Left forelimb (tissue), 1 donor: ENCODE data around the gene MPZL1.

Experiments
- DNase-seq: peaks from one replicate; pipeline ENCODE4 v3.0.0-alpha.2; 2018; ENCODE audit warnings: low spot score

Gene MPZL1

DNA sequence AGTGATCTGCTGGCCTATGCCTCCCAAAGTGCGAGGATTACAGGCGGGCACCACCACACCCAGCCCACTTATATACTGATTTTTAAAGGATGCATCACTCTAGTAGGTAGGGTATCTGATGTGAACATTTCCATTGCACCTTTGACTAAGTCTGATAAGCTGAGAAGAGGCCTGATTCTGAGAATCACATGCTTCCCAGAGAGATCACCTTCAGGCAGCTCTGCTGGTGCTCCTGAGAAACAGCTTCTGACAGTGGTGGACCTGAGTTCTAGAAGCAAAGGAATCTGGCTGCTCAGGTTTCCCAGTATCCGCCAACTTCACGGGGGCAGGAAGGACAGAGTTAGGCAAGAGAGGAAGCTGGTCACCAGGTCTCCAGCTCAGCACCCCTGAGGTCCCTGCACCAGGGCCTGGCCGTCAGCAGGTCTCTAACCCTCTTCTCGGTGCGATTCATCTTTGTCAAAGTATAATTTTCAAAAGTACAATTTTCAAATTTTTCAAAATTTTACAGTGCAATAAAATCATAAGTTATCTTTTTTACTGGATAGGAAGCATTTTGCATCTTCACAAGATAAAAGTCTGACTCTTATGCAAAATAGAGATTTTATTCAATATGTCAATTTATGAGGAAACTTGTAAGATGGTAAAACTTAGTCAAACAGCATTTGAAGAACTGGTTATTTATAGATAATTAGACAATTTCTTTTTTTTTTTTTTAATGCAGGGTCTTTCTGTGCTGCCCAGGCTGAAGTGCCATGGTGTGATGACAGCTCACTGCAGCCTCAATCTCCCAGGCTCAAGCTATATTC is 25.8 kb upstream of the MPZL1 start:
- no peak for DNase-seq

DNA sequence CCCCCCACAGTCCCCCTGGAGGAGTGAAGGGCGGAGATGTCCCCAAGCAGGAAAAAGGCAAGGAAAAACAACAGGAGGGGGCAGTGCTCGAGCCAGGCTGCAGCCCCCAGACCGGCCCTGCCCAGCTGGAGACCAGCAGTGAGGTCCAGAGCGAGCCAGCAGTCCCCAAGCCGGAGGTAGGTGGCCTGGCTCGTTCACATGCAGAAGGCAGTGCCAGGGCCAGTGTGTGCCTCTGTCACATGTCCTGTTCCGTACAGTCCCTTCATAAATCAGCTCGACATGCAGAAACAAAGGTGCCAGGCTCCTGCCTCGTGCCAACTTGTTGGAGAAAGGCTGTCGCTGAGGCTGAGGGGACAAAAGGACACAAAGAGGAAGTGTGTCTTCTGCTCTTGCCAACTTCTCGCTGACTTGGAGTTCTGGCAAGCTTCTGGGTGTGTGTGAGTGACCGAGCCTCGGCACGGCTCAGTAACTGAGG is 24.1 kb upstream of the MPZL1 start:
- DNase-seq: no peak

DNA sequence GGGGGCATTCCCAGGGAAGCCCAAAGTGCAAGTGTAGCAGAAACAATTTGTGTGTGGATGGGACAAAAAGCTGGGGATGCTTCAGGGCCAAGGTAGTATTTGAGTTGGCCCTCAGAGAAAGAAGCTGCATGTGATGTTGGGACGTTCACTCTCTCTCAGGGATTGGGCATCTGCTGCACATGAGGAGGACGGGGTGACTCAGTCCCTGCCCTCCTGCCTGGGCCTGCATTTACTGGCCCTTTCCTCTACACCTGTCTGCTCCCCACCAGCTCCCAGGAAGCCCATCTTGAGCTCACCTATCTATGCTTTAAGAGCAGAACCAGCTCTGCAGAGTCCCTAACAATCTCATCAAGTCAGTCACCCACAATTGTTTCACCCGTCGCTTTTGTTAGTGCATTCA is 23.5 kb upstream of the MPZL1 start:
- no peak for DNase-seq

DNA sequence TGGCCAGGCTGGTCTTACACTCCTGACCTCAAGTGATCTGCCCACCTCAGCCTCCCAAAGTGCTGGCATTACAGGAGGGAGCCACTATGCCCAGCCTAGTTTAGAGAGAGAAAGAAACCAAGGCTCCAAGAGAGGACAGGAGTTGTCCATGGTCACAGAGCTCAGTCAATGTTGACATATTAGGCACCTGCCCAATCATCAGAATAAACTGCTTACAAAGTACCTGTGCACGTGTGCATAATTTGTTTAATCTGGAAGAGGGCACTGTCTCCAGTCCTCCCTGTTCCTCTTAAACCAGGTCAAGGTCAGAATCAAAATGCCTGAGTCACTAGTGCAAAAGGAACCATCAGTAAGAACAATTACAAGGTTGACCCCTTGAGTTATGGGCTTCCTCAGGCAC is 20.3 kb upstream of the MPZL1 start:
- DNase-seq: no peak

DNA sequence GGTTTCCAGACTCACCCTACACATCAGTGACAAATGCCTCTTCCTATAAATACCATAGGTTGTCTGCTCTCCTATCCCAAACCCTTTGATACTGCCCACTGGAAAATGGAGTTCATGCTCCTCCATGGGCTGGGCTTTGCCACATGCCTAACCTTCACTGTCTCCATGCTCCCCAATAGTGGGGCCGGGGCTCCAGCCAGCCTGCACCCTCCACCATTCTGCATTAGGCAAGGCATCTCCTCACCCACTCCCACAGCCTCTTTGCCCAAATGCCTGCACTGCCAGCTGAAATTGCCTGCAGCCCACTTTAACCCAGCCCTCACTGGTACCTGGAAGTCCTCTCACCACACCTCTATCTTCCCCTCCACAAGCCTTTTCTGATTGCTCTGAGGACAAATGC is 18.2 kb upstream of the MPZL1 start:
- DNase-seq: no peak

DNA sequence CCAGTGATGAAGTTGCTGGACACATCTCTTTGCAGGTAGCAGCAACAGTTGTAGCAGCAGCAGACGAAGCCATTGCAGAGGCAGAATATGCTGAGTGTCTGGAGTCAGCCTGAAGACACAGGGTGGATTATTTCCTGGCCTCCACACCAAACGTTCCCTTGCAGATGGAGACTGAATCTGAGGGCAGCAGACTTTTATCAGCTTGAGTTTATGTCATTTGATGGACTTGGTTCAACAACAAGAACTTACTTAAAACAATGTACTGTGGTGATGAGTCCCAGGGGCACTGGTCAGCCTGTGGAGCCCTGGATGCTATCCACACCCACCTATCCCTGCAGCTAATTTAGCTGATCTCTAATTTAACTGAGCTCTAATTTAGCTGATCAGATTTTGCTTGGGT is 17.1 kb upstream of the MPZL1 start:
- DNase-seq: no peak

DNA sequence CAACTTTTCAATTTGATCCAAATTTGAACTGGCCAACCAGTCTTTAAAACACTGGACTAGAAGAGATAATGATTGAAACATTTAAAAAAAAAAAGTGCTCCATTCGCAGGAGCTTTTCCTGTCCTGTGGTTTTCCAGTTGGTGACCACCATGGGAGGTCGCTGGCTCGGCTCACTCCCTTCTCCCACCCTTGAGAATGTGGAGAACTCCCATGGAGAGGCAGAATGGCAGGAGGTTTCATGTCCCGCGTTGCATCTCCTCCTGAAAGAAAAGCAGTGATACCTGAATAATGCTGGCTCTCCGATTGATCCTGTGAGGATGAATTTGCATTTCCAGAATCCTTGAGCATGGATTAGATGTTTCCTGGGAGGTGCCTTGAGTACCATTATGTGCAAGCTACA is 16.5 kb upstream of the MPZL1 start:
- no peak for DNase-seq

DNA sequence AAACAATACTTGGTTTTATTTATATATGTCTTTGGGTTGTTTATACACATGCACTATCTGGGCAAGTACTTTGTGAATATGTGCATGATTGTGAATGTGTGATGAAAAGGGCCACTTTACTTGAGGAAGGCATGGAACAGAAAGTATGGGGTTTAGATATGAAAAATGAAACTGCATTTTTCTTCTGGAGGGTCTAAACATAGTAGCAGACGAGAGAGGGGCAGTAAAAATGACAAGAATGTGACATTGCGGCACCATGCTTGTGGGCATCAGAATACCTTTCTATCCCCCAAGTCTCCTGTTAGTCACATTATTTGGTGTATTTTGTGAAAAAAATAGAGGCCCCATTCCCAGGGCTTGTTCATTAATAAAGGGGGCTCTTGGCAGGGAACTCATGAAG is 15.4 kb upstream of the MPZL1 start:
- no peak for DNase-seq

DNA sequence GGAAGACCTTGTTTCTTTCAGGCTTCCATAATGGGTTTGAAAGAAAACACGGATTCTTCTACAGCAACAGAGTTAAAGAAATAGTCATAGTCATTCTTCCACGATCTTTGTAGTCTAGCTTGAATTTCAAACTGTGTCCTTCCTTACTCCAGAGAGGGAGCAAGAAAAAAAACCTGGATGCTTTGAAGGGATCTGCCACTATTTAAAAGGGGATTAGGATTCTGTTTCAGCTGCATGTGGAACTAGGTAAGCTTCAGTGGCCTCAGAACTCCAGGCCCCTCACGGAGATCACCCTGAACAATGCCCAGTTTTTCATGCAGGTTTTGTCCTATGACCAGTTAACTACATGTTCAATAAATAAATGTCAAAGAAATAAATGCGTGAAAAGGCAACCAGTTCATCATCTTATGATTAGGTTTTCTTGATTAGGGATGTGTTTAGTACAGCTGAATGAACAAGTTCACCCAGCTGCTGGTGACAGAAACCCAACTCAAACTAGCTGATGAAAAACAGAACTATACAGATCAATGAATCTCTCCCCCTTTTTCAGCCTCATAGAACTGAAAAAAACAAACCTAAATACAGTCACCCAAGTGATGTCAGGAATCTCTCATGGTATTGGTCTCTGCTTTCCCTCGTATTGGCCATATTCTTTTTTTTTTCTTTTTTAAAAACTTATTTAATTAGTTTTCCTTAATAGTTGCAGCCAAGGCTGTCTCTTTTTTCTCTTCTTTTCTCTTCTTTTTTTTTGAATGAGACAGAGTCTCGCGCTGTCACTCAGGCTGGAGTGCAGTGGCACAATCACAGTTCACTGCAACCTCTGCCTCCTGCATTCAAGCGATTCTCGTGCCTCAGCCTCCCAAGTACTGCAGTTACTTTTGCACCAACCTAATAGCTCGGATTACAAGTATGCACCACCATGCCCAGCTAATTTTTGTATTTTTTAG is 14.6 kb upstream of the MPZL1 start:
- DNase-seq: no peak

DNA sequence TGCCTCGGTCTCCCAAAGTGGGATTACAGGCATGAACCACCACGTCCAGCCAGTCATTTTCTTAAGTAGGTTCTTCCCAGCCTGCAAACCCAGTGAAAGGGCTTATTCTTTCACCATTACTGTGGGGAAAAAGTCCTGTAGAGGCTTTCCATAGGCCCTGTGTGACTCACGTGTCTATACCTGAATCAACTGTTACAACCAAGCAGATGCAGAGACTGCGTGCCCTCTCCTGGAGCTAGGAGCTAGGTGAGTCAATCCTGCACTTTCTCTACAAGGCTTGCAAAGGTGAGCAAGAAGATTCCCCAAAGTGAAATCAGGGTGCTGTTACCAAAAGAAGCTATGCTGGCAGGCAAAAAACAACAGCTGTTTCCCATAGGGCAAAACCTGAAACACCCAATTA is 13.8 kb upstream of the MPZL1 start:
- DNase-seq: no peak

DNA sequence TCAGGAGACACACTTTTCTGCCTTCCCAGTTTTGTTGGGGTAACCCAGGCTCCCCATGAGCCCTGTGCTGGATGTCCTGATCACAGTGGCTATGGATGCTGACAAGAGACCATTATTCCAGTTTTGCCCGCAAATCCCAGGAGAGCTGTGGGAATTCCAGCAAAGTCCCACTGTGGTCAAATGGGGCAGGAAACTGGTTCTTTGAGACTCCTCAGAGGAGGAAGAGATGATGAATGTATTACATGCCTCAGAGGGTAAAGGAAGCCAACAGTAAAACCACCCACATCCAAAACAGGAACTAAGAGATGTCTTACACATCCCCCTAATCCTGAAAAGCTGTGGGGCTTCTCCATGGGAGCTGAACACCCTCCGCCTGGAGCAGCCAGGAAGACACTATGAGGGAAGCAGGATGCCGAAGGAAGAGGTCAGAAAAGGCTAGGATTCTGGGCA is 12.8 kb upstream of the MPZL1 start:
- DNase-seq: no peak

DNA sequence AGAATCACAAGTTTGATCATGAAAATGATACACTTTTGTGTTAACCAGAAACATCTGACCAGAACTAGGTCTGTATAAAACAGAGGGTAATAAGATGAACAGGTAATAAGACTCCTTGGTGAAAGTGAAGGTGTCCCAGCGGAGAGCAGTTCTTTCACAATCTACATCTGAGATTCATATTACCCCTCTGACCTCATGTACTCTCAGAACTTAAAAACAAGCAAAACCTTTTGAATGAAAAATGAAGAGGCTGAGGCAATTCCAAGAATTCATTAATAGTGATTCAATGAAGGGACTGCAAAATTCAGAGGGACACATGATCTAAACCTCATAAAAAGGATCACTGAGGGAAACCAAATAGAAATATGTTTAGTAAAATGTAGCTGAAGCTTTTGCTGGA is 10.9 kb upstream of the MPZL1 start:
- DNase-seq: no peak

DNA sequence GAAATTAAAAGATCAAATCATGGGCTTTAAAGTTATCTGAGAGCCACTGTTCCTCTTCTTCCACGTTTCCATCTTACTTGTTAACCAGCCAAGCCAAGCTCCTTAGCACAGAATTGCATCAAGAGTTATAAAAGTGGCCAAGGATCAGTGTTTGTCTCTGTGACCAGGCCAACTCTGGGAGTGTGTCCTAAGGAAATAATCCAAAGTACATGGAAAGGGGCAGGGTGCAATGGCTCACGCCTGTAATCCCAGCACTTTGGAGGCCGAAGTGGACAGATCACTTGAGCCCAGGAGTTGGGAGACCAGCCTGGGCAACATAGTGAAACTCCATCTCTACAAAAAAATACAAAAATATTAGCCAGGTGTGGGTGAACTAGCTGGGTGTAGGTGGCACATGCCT is 10.0 kb upstream of the MPZL1 start:
- DNase-seq: no peak

DNA sequence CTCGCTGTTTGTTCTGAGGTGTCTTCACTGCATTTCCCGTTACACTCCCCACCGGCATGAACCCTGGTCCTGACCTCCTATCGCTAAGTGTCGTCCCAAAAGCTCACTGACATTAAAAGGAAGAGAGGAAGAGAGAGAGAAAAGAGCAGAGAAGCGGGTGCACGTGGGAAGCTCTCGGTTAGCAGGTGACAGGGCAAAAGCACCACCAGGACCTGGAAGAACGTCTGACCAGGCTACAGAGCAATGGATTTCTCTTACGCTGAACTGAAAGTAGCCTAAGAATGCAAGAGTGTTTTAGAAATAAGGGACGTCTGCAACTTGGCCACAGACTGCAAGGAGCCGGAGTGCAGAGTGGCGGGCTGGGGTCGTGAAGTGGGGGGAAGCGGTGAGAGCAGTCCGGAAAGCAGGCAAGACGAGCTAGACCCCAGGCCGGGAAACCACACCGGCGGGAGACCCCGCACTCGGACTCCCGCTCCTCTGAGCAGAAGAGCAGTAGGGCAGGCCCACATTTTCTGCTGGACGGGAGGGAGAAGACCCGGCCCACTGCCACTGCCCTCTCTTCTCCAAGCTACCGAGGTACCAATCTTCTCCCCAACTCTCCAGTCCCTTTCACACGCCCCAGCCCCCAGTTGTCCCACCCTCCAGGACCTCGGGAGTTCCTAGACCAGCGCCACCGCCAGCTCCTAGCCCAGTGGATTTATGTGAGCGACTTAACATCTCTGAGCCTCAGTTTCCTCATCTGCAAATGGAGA is 8.3 kb upstream of the MPZL1 start:
- peak; percentile 74 for DNase-seq

DNA sequence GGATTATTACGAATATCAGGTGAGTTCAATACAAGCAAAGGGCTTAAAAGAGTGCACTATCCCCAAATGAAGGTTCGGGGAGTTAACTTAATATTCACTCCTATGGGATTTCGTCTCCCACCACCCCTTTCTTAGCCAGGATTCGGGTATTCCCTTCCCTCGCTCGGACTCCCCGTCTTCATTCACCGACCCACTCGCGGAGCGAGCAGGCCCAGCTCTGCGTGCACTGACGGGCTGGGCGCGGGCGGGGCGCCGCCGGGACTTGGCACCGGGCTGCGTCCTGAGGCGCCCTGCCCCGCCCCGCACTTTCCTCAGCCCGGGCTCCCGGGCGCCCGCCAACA is 7.7 kb upstream of the MPZL1 start:
- DNase-seq: no peak

DNA sequence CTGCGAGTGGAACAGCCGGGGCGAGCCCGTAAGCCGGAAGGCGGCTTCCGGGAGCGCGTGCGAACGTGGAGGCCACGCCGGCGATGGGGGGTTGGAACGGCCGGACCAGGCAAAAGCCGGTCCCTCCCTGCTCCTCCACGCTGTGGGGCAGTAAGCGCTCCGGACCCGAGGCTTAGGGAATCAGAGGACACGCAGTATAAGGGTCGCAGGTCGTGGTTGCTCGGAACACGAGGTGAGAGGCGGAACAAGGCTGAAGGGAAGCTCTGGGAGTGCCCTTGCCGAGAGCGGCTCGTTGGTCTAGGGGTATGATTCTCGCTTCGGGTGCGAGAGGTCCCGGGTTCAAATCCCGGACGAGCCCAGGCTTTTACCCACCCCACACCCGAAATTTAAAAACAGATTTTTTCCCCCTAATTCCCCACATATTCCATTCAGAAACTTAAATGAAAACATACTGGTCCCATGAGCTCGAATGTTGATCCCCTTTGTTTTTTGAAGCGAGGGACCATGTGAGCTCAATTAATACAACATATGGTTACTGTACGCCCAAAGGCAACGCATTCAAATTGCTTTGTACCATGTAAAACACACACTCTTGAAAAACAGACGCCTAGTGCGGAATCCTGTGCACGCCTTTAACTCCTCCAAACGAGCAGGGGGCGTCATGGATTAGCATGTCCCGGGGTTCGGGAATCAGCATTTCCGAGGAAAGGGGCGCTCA is 7.2 kb upstream of the MPZL1 start:
- peak; percentile 95 for DNase-seq

DNA sequence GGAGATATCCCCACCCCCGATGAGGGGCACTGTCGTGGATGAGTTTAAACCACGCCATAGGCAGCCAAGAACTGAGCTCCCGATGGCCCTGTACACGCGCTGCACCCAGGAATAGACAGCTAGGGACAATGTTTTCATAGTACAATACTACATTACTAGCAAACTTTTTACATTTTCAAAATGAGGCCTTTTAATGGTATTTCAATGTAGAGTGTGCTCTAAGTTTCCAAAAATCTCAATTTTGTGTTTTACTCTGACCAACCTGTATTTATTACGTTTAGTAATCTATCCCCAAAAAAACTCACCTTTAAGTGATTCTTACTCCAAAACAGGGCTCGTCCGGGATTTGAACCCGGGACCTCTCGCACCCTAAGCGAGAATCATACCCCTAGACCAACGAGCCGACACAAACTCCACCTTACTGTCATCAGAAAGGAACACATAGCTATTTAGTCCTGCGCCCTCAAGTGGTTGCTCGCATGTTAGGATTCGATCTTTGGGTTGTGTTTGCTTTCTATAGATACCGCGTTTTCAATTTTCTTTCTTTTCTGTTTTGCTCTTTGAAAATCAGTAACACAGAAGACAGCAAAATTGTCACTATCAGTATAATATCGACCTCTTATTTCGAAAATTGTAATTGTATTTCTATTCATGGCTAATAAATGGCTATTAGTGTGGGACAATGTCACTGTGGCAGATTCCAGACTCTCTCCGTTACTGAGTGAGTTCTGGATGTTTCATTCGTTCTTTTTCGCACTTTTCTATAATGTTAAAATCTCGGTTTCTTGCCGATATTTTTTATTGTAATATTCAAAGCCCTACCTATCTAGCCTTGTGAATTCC is 6.4 kb upstream of the MPZL1 start:
- peak; percentile 90 for DNase-seq

DNA sequence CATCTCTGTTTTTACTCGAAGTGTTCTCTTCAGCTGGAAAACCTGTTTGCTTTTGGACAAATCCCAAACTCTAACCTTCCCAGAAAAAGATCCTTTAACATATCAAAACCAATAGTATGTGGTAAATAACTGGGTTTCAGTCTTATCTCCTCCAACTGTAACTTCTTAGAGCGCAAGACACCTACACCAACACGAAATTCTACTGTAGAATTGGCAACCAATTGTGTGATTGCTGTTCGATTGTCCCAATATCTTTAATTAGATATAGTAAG is 5.8 kb upstream of the MPZL1 start:
- DNase-seq: no peak

DNA sequence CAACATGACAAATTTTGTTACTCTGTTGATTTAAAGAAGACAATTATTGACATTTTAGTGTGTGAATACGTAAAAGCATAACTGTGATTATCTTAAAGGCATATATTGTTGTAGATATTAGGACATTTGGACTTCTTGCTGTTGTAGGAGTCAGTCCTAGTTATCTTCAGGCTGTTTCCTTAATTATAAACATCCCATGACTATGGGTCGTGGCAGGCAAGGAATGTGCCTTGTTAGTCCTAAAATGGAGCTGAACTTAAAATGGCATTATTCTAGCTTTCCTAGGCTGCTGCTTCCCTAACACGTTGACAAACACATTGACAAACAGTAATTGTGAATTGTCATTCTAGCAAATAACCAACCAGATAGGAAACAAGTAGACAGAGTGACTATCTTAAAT is 4.4 kb upstream of the MPZL1 start:
- no peak for DNase-seq

DNA sequence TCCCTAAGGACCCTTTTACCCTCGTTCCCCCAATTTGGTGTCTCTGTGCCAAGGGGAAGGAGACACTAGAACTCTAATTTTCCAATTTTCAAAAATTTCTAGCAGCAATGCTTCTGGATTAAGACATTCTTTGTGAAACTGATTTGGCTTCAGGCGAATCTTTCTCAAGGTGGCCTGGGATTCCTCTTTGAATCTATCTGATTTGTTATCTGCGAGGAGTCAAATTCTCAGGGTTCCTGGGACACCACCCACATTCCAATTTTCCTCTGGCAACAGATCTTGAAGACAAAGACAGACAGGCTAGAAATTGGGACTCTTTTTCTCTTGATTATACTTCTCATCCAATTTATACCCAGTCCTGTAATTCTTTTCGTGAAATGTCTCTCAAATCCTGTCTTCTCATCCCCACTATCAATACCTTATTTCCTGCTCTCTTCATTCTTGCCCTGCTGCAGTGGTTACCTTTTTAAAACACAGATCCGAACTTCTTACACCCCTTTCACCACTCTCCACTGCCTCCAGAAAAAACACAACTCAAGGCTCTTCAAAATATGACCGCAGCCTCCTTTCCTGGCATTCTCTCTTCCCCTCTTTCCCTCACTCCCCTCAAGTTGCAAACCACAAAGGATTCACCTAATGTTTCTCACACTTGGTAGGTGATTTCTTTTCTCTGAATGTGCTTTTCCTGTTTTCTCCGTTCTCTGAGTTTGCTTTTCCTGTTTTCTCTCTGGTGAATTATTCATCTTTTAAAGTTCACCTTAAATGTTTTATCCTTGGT is 2.7 kb upstream of the MPZL1 start:
- DNase-seq: no peak
